ENCODE measurements around the gene PHF21B.

- TF ChIP-seq CTCF (conservative IDR thresholded peaks at IDR 0.05 in 1 of 2, IDR thresholded peaks at IDR 0.05 in 1 of 2; ENCODE audit: extremely low read depth in 1 of 2, insufficient read depth in 1 of 2, low read depth in 1 of 2, low read length in 2 of 2): no peak
- no peak for TF ChIP-seq EZH2 (IDR thresholded peaks at IDR 0.05; ENCODE audit: borderline replicate concordance, low read length)
These were observed 4.8 kb upstream of the PHF21B start for GRCh38 chr22:45014654-45015053.
